Measurements from ENCODE around the gene ASB2.
A peak's percentile ranks its signal among the peaks of the same experiment; 100 is the strongest.

ASB2 gene

DNA sequence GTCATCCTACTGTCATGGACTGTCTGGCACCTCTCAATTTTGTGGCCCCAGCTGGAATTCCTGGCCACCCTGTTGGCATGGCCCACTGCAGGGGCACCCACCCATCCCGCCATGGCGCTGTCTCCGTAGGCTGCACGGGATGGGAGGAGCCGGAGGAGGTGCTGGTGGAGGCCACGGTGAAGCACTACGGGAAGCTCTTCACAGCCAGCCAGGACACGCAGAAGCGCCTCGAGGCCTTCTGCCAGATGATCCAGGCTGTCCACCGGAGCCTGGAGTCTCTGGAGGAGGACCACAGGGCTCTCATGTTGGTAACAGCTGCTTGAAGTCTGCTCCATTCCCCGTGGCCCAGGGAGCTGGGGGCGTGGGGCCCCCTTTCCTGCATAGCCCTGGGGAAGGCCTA is 24.6 kb upstream of the ASB2 start:
- DNase-seq (ENCODE audit: low read depth, low spot score): no peak
- Histone ChIP-seq H3K9ac (ENCODE audit: insufficient read length, low read depth) (peak overlapping the region; percentile 42), H3K27me3 (ENCODE audit: insufficient read depth, insufficient read length) (peaks cover 9% of the 10 kb centered on the region), H3K9me3 (ENCODE audit: insufficient read depth, low read length) (no peaks in the 10 kb centered on the region), H3K36me3 (ENCODE audit: insufficient read depth, insufficient read length, low read length) (no peaks in the 10 kb centered on the region), H3K4me1 (ENCODE audit: insufficient read depth, insufficient read length) (peaks cover 9% of the 10 kb centered on the region), H3K4me3 (ENCODE audit: insufficient read length, low read depth) (no peak overlapping the region)
- TF ChIP-seq SUZ12 (IDR thresholded peaks at IDR 0.05; ENCODE audit: extremely low read depth, insufficient read depth, insufficient read length): no peak
- TF ChIP-seq YY1 (IDR thresholded peaks at IDR 0.05; ENCODE audit: insufficient read depth, insufficient read length): no peak
- no peak for TF ChIP-seq ZNF274 (IDR thresholded peaks at IDR 0.05; ENCODE audit: low read depth, low read length)

- H3K4me1 ChIP-seq (ENCODE audit: insufficient read depth, insufficient read length): peaks cover 9% of the 10 kb centered on the region
- H3K9me3 ChIP-seq (ENCODE audit: insufficient read depth, low read length): no peaks in the 10 kb centered on the region
- DNase-seq (ENCODE audit: low read depth, low spot score): no peak
- no peak overlapping the region for H3K9ac ChIP-seq (ENCODE audit: insufficient read length, low read depth)
- no peaks in the 10 kb centered on the region for H3K36me3 ChIP-seq (ENCODE audit: insufficient read depth, insufficient read length, low read length)
- TF ChIP-seq ZNF274 (IDR thresholded peaks at IDR 0.05; ENCODE audit: low read depth, low read length) (no peak), SUZ12 (IDR thresholded peaks at IDR 0.05; ENCODE audit: extremely low read depth, insufficient read depth, insufficient read length) (no peak), YY1 (IDR thresholded peaks at IDR 0.05; ENCODE audit: insufficient read depth, insufficient read length) (no peak)
- no peak overlapping the region for H3K4me3 ChIP-seq (ENCODE audit: insufficient read length, low read depth)
- peaks cover 9% of the 10 kb centered on the region for H3K27me3 ChIP-seq (ENCODE audit: insufficient read depth, insufficient read length)
These were observed 23.9 kb upstream of the ASB2 start for GRCh38 chr14:94000267-94000666.

GRCh38 chr14:93999573-93999972 is 23.2 kb upstream of the ASB2 start:
- Histone ChIP-seq H3K9me3 (ENCODE audit: insufficient read depth, low read length) (no peaks in the 10 kb centered on the region), H3K36me3 (ENCODE audit: insufficient read depth, insufficient read length, low read length) (no peaks in the 10 kb centered on the region), H3K27me3 (ENCODE audit: insufficient read depth, insufficient read length) (peaks cover 9% of the 10 kb centered on the region), H3K4me3 (ENCODE audit: insufficient read length, low read depth) (no peak overlapping the region), H3K4me1 (ENCODE audit: insufficient read depth, insufficient read length) (peaks cover 10% of the 10 kb centered on the region), H3K9ac (ENCODE audit: insufficient read length, low read depth) (no peak overlapping the region)
- DNase-seq (ENCODE audit: low read depth, low spot score): no peak
- TF ChIP-seq YY1 (IDR thresholded peaks at IDR 0.05; ENCODE audit: insufficient read depth, insufficient read length) (no peak), ZNF274 (IDR thresholded peaks at IDR 0.05; ENCODE audit: low read depth, low read length) (no peak), SUZ12 (IDR thresholded peaks at IDR 0.05; ENCODE audit: extremely low read depth, insufficient read depth, insufficient read length) (no peak)

GRCh38 chr14:93998871-93999403 is 22.6 kb upstream of the ASB2 start:
- H3K27me3 ChIP-seq (ENCODE audit: insufficient read depth, insufficient read length): peaks cover 9% of the 10 kb centered on the region
- H3K4me1 ChIP-seq (ENCODE audit: insufficient read depth, insufficient read length): peaks cover 15% of the 10 kb centered on the region
- no peaks in the 10 kb centered on the region for H3K36me3 ChIP-seq (ENCODE audit: insufficient read depth, insufficient read length, low read length)
- no peaks in the 10 kb centered on the region for H3K9me3 ChIP-seq (ENCODE audit: insufficient read depth, low read length)
- DNase-seq (ENCODE audit: low read depth, low spot score): no peak
- TF ChIP-seq YY1 (IDR thresholded peaks at IDR 0.05; ENCODE audit: insufficient read depth, insufficient read length) (no peak), ZNF274 (IDR thresholded peaks at IDR 0.05; ENCODE audit: low read depth, low read length) (no peak)
- H3K4me3 ChIP-seq (ENCODE audit: insufficient read length, low read depth): no peak overlapping the region
- H3K9ac ChIP-seq (ENCODE audit: insufficient read length, low read depth): no peak overlapping the region

GRCh38 chr14:93997916-93998870 is 21.8 kb upstream of the ASB2 start:
- H3K4me1 ChIP-seq (ENCODE audit: insufficient read depth, insufficient read length): peaks cover 17% of the 10 kb centered on the region
- peaks cover 9% of the 10 kb centered on the region for H3K27me3 ChIP-seq (ENCODE audit: insufficient read depth, insufficient read length)
- H3K4me3 ChIP-seq (ENCODE audit: insufficient read length, low read depth): no peak overlapping the region
- H3K36me3 ChIP-seq (ENCODE audit: insufficient read depth, insufficient read length, low read length): no peaks in the 10 kb centered on the region
- no peak for DNase-seq (ENCODE audit: low read depth, low spot score)
- no peak overlapping the region for H3K9ac ChIP-seq (ENCODE audit: insufficient read length, low read depth)
- H3K9me3 ChIP-seq (ENCODE audit: insufficient read depth, low read length): no peaks in the 10 kb centered on the region
- TF ChIP-seq YY1 (IDR thresholded peaks at IDR 0.05; ENCODE audit: insufficient read depth, insufficient read length) (no peak), SUZ12 (IDR thresholded peaks at IDR 0.05; ENCODE audit: extremely low read depth, insufficient read depth, insufficient read length) (no peak), ZNF274 (IDR thresholded peaks at IDR 0.05; ENCODE audit: low read depth, low read length) (no peak)

- H3K4me3 ChIP-seq (ENCODE audit: insufficient read length, low read depth): no peak within 1 kb of the TSS
- no peaks in the 10 kb centered on the region for H3K36me3 ChIP-seq (ENCODE audit: insufficient read depth, insufficient read length, low read length)
- no peak within 1 kb of the TSS for H3K9ac ChIP-seq (ENCODE audit: insufficient read length, low read depth)
- peaks cover 16% of the 10 kb centered on the region for H3K27me3 ChIP-seq (ENCODE audit: insufficient read depth, insufficient read length)
- H3K9me3 ChIP-seq (ENCODE audit: insufficient read depth, low read length): no peaks in the 10 kb centered on the region
- no peak for DNase-seq (ENCODE audit: low read depth, low spot score)
- TF ChIP-seq ZNF274 (IDR thresholded peaks at IDR 0.05; ENCODE audit: low read depth, low read length) (no peak), SUZ12 (IDR thresholded peaks at IDR 0.05; ENCODE audit: extremely low read depth, insufficient read depth, insufficient read length) (no peak), YY1 (IDR thresholded peaks at IDR 0.05; ENCODE audit: insufficient read depth, insufficient read length) (no peak)
- peaks cover 17% of the 10 kb centered on the region for H3K4me1 ChIP-seq (ENCODE audit: insufficient read depth, insufficient read length)
These were observed 20.7 kb upstream of the ASB2 start, which contains the start of gene CCDC197 for GRCh38 chr14:93997082-93997481. TSS of gene CCDC197 (plus strand) at chr14:93997301. CDS start at chr14:93998132, 831 bp downstream.

DNA sequence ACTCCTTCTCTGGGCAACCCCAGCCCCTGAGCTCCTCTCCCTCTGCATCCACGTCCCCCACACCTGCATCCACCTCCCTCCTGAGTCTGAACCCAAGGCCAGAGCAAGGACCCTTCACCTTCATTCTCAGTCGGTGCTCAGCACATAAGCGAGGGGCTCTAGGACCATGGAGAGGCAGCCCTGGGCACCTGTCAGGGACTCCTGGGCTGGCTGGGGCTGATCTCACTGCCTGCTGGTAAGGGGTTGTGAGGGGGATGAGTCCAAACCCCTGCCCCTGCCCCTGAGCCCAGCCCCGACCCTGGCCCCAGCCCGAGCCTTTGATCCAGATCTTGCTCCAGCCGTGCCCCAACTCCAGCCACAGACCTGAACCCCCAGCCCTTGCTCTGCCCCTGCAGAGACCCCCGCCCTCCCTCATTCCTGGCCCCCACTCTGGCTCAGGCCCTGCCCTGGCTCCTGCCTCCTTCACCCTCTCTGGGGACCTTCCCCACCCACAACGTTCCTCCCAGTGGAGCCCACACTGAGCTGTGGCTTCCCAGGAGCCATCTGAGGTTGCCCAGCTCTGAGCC is 19.8 kb upstream of the ASB2 start:
- DNase-seq (ENCODE audit: low read depth, low spot score): no peak
- no peak for TF ChIP-seq ZNF274 (IDR thresholded peaks at IDR 0.05; ENCODE audit: low read depth, low read length)
- TF ChIP-seq SUZ12 (IDR thresholded peaks at IDR 0.05; ENCODE audit: extremely low read depth, insufficient read depth, insufficient read length): no peak
- TF ChIP-seq YY1 (IDR thresholded peaks at IDR 0.05; ENCODE audit: insufficient read depth, insufficient read length): no peak
- Histone ChIP-seq H3K27me3 (ENCODE audit: insufficient read depth, insufficient read length) (peaks cover 11% of the 10 kb centered on the region), H3K9me3 (ENCODE audit: insufficient read depth, low read length) (no peaks in the 10 kb centered on the region), H3K4me3 (ENCODE audit: insufficient read length, low read depth) (no peak overlapping the region), H3K4me1 (ENCODE audit: insufficient read depth, insufficient read length) (peaks cover 13% of the 10 kb centered on the region), H3K9ac (ENCODE audit: insufficient read length, low read depth) (no peak overlapping the region), H3K36me3 (ENCODE audit: insufficient read depth, insufficient read length, low read length) (no peaks in the 10 kb centered on the region)

All from NT2/D1 (cell line).